NOMO-1 (cell line): ENCODE results near the gene GUCD1.
"Not testable (repeated sequence)": the region's sequence is repeated elsewhere in the genome, so short reads cannot be mapped to it uniquely, and the experiment has no call there.

Experiments used
- DNase-seq, 2 experiments: peaks; one replicate each; lab custom pipeline; 2025; ENCODE audit not compliant: unreplicated experiment in 2 of 2; lab: John Stamatoyannopoulos, UW

The GUCD1 gene

GRCh38 chr22:24532075-24532474, 22.9 kb downstream of the GUCD1 start:
- no peak for DNase-seq

- DNase-seq, result not testable (repeated sequence)
Measured at GRCh38 chr22:24530968-24531367, 24.0 kb downstream of the GUCD1 start.

- DNase-seq, result peak in 1 of 2 experiments; percentile 33
Measured at GRCh38 chr22:24529898-24530297, 25.0 kb downstream of the GUCD1 start.

- no peak for DNase-seq
Measured at GRCh38 chr22:24526191-24526590, 28.7 kb downstream of the GUCD1 start.

- DNase-seq, result peak; percentile 38 to 79
Measured at GRCh38 chr22:24525416-24526037, 29.4 kb downstream of the GUCD1 start.

GRCh38 chr22:24523873-24524272, 31.1 kb downstream of the GUCD1 start:
- DNase-seq, result no peak

GRCh38 chr22:24521791-24522245, 33.1 kb downstream of the GUCD1 start:
- peak; percentile 41 to 65 for DNase-seq

GRCh38 chr22:24519496-24519895, 35.4 kb downstream of the GUCD1 start:
- DNase-seq, result peak in 1 of 2 experiments; percentile 14

- DNase-seq, result peak in 1 of 2 experiments; percentile 6
Measured at GRCh38 chr22:24518771-24519485, 36.0 kb downstream of the GUCD1 start.

- no peak for DNase-seq
Measured at GRCh38 chr22:24518228-24518627, 36.7 kb downstream of the GUCD1 start.

- DNase-seq, result no peak
Measured at GRCh38 chr22:24517446-24517845, 37.5 kb downstream of the GUCD1 start.

GRCh38 chr22:24516301-24516737, 38.6 kb downstream of the GUCD1 start:
- DNase-seq, result no peak

- no peak for DNase-seq
Measured at GRCh38 chr22:24515027-24515338, 40.0 kb downstream of the GUCD1 start.

GRCh38 chr22:24514241-24515026, 40.5 kb downstream of the GUCD1 start:
- no peak for DNase-seq

GRCh38 chr22:24513378-24514240, 41.3 kb downstream of the GUCD1 start:
- no peak for DNase-seq

- DNase-seq, result peak; percentile 37 to 49
Measured at GRCh38 chr22:24512043-24512442, 42.9 kb downstream of the GUCD1 start.

GRCh38 chr22:24510637-24511625, 44.0 kb downstream of the GUCD1 start:
- DNase-seq, result peak; percentile 93 to 98

- DNase-seq, result no peak
Measured at GRCh38 chr22:24507716-24508115, 47.2 kb downstream of the GUCD1 start.

GRCh38 chr22:24506802-24507438, 48.0 kb downstream of the GUCD1 start:
- peak; percentile 62 to 80 for DNase-seq
